ENCODE results near the gene SSX2IP.

The SSX2IP gene

DNA sequence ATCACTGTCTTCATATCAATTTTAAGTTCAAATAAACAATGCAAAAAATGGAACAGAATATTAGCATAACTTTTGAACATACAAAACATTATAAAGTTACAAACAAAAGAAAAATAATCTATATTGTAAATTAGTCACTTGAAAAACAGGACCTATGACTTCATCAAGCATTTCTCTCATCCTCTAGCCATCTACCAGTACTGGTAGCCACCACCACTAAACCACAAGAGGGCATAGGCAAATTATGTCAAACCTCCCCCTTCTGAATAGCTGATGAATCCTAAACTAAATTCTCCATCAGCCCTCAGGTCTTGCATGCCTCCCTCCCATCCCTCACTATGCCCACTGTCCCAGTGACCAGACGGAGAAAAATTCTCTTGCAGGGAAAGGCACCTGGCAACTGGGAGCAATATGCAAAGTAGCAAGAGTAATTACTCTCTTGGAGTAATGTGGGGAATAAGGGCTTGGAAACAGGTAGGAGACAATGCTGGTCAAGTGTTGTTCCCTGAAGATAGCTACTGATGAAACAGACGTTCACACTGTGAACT is 37.1 kb downstream of the SSX2IP start:
- Histone ChIP-seq H3K4me1 (ENCODE audit: control insufficient read depth, insufficient read depth, low read length) (no peaks in the 10 kb centered on the region), H3K36me3 (ENCODE audit: control insufficient read depth in 2 of 2, insufficient read depth in 1 of 2, low read length in 2 of 2) (peaks cover 21 to 60% of the 10 kb centered on the region in 2 experiments), H3K27ac (ENCODE audit: extremely low read depth, low read depth, low read length) (no peak overlapping the region), H3K9me3 (ENCODE audit: control insufficient read depth, insufficient read depth, low read depth, low read length) (no peaks in the 10 kb centered on the region), H3K4me3 (ENCODE audit: low read depth, low read length) (no peak overlapping the region)
- ChIA-PET CTCF (interaction anchor here (0.7 kb wide), 1 partner anchor 260 kb away, joined by 5 read pairs; no protein-coding TSS in a partner anchor), POLR2A (no interaction called here)
- TF ChIP-seq ZXDB (tag by site-specific recombination; IDR thresholded peaks at IDR 0.05) (no peak), ZNF596 (tag by site-specific recombination; IDR thresholded peaks at IDR 0.05) (no peak), ZNF16 (tag by site-specific recombination; IDR thresholded peaks at IDR 0.05; ENCODE audit: low read depth) (no peak), ZNF747 (tag by site-specific recombination; IDR thresholded peaks at IDR 0.05) (no peak)
- TF ChIP-seq, protein P1, sequence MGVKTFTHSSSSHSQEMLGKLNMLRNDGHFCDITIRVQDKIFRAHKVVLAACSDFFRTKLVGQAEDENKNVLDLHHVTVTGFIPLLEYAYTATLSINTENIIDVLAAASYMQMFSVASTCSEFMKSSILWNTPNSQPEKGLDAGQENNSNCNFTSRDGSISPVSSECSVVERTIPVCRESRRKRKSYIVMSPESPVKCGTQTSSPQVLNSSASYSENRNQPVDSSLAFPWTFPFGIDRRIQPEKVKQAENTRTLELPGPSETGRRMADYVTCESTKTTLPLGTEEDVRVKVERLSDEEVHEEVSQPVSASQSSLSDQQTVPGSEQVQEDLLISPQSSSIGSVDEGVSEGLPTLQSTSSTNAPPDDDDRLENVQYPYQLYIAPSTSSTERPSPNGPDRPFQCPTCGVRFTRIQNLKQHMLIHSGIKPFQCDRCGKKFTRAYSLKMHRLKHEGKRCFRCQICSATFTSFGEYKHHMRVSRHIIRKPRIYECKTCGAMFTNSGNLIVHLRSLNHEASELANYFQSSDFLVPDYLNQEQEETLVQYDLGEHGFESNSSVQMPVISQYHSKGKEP (tag by site-specific recombination; IDR thresholded peaks at IDR 0.05) = no peak
- TF ChIP-seq, protein P2, sequence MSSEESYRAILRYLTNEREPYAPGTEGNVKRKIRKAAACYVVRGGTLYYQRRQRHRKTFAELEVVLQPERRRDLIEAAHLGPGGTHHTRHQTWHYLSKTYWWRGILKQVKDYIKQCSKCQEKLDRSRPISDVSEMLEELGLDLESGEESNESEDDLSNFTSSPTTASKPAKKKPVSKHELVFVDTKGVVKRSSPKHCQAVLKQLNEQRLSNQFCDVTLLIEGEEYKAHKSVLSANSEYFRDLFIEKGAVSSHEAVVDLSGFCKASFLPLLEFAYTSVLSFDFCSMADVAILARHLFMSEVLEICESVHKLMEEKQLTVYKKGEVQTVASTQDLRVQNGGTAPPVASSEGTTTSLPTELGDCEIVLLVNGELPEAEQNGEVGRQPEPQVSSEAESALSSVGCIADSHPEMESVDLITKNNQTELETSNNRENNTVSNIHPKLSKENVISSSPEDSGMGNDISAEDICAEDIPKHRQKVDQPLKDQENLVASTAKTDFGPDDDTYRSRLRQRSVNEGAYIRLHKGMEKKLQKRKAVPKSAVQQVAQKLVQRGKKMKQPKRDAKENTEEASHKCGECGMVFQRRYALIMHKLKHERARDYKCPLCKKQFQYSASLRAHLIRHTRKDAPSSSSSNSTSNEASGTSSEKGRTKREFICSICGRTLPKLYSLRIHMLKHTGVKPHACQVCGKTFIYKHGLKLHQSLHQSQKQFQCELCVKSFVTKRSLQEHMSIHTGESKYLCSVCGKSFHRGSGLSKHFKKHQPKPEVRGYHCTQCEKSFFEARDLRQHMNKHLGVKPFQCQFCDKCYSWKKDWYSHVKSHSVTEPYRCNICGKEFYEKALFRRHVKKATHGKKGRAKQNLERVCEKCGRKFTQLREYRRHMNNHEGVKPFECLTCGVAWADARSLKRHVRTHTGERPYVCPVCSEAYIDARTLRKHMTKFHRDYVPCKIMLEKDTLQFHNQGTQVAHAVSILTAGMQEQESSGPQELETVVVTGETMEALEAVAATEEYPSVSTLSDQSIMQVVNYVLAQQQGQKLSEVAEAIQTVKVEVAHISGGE (tag by site-specific recombination; conservative IDR thresholded peaks at IDR 0.05; ENCODE audit: low read depth) = no peak
- TF ChIP-seq, protein P3, sequence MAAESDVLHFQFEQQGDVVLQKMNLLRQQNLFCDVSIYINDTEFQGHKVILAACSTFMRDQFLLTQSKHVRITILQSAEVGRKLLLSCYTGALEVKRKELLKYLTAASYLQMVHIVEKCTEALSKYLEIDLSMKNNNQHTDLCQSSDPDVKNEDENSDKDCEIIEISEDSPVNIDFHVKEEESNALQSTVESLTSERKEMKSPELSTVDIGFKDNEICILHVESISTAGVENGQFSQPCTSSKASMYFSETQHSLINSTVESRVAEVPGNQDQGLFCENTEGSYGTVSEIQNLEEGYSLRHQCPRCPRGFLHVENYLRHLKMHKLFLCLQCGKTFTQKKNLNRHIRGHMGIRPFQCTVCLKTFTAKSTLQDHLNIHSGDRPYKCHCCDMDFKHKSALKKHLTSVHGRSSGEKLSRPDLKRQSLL (tag by site-specific recombination; IDR thresholded peaks at IDR 0.05) = no peak

DNA sequence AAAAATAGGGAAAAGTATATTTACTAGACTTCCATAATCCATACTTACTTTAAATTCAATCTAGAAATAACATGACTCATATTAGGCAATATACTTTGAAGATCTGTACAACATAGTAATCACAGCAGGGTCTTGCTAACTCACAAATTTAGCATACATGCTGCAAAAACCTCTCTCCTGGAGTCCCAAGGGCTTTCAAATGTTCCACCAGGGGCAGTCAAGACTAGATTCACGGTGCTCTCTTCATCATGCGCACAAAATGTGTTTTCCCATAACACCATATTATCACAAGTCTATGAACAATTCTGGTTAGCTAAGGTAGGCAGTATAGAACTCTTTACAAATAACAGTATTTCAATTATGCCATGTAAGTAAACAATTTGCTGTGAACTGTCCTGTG is 45.8 kb downstream of the SSX2IP start:
- H3K27ac ChIP-seq (ENCODE audit: extremely low read depth, low read depth, low read length) = no peak overlapping the region
- peaks cover 4 to 33% of the 10 kb centered on the region in 2 experiments; a peak in 2 of 3 replicates for H3K36me3 ChIP-seq (ENCODE audit: control insufficient read depth in 2 of 2, insufficient read depth in 1 of 2, low read length in 2 of 2)
- CTCF ChIA-PET = interaction anchor here (1.0 kb wide), 1 partner anchor 24 kb away, joined by 3 read pairs; no protein-coding TSS in a partner anchor
- no peaks in the 10 kb centered on the region for H3K9me3 ChIP-seq (ENCODE audit: control insufficient read depth, insufficient read depth, low read depth, low read length)
- no peak overlapping the region for H3K4me3 ChIP-seq (ENCODE audit: low read depth, low read length)
- POLR2A ChIA-PET = no interaction called here
- no peaks in the 10 kb centered on the region for H3K4me1 ChIP-seq (ENCODE audit: control insufficient read depth, insufficient read depth, low read length)
- TF ChIP-seq ZBTB48 (tag by site-specific recombination; IDR thresholded peaks at IDR 0.05) = no peak
- TF ChIP-seq ZNF473 (tag by site-specific recombination; IDR thresholded peaks at IDR 0.05) = no peak
- TF ChIP-seq, protein P4, sequence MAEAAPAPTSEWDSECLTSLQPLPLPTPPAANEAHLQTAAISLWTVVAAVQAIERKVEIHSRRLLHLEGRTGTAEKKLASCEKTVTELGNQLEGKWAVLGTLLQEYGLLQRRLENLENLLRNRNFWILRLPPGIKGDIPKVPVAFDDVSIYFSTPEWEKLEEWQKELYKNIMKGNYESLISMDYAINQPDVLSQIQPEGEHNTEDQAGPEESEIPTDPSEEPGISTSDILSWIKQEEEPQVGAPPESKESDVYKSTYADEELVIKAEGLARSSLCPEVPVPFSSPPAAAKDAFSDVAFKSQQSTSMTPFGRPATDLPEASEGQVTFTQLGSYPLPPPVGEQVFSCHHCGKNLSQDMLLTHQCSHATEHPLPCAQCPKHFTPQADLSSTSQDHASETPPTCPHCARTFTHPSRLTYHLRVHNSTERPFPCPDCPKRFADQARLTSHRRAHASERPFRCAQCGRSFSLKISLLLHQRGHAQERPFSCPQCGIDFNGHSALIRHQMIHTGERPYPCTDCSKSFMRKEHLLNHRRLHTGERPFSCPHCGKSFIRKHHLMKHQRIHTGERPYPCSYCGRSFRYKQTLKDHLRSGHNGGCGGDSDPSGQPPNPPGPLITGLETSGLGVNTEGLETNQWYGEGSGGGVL (tag by site-specific recombination; IDR thresholded peaks at IDR 0.05) = no peak
- no peak for TF ChIP-seq SP3 (tag by site-specific recombination; IDR thresholded peaks at IDR 0.05)
- TF ChIP-seq, protein P5, sequence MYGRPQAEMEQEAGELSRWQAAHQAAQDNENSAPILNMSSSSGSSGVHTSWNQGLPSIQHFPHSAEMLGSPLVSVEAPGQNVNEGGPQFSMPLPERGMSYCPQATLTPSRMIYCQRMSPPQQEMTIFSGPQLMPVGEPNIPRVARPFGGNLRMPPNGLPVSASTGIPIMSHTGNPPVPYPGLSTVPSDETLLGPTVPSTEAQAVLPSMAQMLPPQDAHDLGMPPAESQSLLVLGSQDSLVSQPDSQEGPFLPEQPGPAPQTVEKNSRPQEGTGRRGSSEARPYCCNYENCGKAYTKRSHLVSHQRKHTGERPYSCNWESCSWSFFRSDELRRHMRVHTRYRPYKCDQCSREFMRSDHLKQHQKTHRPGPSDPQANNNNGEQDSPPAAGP (tag by site-specific recombination; IDR thresholded peaks at IDR 0.05) = no peak
- TF ChIP-seq ZNF24 (tag by site-specific recombination; IDR thresholded peaks at IDR 0.05) = no peak
- TF ChIP-seq, protein P6, sequence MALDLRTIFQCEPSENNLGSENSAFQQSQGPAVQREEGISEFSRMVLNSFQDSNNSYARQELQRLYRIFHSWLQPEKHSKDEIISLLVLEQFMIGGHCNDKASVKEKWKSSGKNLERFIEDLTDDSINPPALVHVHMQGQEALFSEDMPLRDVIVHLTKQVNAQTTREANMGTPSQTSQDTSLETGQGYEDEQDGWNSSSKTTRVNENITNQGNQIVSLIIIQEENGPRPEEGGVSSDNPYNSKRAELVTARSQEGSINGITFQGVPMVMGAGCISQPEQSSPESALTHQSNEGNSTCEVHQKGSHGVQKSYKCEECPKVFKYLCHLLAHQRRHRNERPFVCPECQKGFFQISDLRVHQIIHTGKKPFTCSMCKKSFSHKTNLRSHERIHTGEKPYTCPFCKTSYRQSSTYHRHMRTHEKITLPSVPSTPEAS (tag by site-specific recombination; IDR thresholded peaks at IDR 0.05) = no peak
- TF ChIP-seq, protein P7, sequence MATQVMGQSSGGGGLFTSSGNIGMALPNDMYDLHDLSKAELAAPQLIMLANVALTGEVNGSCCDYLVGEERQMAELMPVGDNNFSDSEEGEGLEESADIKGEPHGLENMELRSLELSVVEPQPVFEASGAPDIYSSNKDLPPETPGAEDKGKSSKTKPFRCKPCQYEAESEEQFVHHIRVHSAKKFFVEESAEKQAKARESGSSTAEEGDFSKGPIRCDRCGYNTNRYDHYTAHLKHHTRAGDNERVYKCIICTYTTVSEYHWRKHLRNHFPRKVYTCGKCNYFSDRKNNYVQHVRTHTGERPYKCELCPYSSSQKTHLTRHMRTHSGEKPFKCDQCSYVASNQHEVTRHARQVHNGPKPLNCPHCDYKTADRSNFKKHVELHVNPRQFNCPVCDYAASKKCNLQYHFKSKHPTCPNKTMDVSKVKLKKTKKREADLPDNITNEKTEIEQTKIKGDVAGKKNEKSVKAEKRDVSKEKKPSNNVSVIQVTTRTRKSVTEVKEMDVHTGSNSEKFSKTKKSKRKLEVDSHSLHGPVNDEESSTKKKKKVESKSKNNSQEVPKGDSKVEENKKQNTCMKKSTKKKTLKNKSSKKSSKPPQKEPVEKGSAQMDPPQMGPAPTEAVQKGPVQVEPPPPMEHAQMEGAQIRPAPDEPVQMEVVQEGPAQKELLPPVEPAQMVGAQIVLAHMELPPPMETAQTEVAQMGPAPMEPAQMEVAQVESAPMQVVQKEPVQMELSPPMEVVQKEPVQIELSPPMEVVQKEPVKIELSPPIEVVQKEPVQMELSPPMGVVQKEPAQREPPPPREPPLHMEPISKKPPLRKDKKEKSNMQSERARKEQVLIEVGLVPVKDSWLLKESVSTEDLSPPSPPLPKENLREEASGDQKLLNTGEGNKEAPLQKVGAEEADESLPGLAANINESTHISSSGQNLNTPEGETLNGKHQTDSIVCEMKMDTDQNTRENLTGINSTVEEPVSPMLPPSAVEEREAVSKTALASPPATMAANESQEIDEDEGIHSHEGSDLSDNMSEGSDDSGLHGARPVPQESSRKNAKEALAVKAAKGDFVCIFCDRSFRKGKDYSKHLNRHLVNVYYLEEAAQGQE (tag by site-specific recombination; IDR thresholded peaks at IDR 0.05) = no peak
- TF ChIP-seq, protein P8, sequence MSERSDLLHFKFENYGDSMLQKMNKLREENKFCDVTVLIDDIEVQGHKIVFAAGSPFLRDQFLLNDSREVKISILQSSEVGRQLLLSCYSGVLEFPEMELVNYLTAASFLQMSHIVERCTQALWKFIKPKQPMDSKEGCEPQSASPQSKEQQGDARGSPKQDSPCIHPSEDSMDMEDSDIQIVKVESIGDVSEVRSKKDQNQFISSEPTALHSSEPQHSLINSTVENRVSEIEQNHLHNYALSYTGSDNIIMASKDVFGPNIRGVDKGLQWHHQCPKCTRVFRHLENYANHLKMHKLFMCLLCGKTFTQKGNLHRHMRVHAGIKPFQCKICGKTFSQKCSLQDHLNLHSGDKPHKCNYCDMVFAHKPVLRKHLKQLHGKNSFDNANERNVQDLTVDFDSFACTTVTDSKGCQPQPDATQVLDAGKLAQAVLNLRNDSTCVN (tag by site-specific recombination; optimal IDR thresholded peaks at IDR 0.05) = no peak
- TF ChIP-seq GLIS2 (tag by site-specific recombination; IDR thresholded peaks at IDR 0.05) = no peak
- TF ChIP-seq ZNF350 (tag by site-specific recombination; IDR thresholded peaks at IDR 0.05) = no peak
- TF ChIP-seq ZNF629 (tag by site-specific recombination; IDR thresholded peaks at IDR 0.05) = no peak
